Testis (tissue), 3 donors: Measurements from ENCODE around the gene DEF6. TPM values are rescaled to one million over a fixed set of nuclear protein-coding genes. Genes with fewer than 3 reads are reported as not detected.

Experiments used
- DNase-seq: peaks from one replicate; pipeline ENCODE4 v3.0.0-alpha.2; 2019
- H3K27ac ChIP-seq, 2 donors: fragments of 200-600 bp; sonication (generic); one replicate each; pipeline ENCODE4 v1.5.1; 2019
- H3K27me3 ChIP-seq: fragments of 200-600 bp; sonication (generic); one replicate; pipeline ENCODE4 v1.5.1; 2019
- H3K36me3 ChIP-seq: fragments of 200-600 bp; sonication (generic); one replicate; pipeline ENCODE4 v1.5.1; 2017; ENCODE audit warnings: low read depth; ENCODE audit errors: missing control alignments
- H3K4me1 ChIP-seq: fragments of 200-600 bp; sonication (generic); one replicate; pipeline ENCODE4 v1.5.1; 2019
- H3K4me3 ChIP-seq, 2 donors: fragments of 200-600 bp; sonication (generic); one replicate each; pipeline ENCODE4 v1.5.1; 2017 to 2019
- H3K9me3 ChIP-seq: fragments of 200-600 bp; sonication (generic); one replicate; pipeline ENCODE4 v1.5.1; 2017
- CTCF ChIP-seq, 3 experiments: fragments of 450-650 bp in 2 of 3; fragments of 200-600 bp in 1 of 3; sonication (generic) in 1 of 3; IDR thresholded peaks; one replicate each; pipeline ENCODE4 v1.5.1; 2016 to 2019; ENCODE audit warnings: antibody characterized with exemption in 3 of 3, mild to moderate bottlenecking in 2 of 3, moderate library complexity in 1 of 3
- POLR2A ChIP-seq: fragments of 450-650 bp; IDR thresholded peaks from one replicate; pipeline ENCODE4 v1.6.1; 2017; ENCODE audit warnings: antibody characterized with exemption, mild to moderate bottlenecking, moderate library complexity
- WGBS, 2 donors: methylation state at CpG; one replicate each; pipeline ENCODE4 v1.1.5; 2018; 5-methylcytosine and 5-hydroxymethylcytosine counted together
- intact Hi-C: fragments of 100-400 bp; cut with DNase I; formaldehyde crosslinking; loops from one replicate; pipeline ENCODE4 v1.15.1; 2023; ENCODE audit warnings: low total_unique reads
- polyA plus RNA-seq: library from polyadenylated mRNA; stranded (reverse); fragments of 350-450 nt; fragmentation: Illumina TruSeq; extraction: RNeasy Lipid Tissue Mini Kit (QIAGEN cat#74804); gene quantifications from one replicate; pipeline ENCODE4 v1.2.3, GENCODE V29; 2014; ENCODE audit warnings: low read depth, low replicate concordance; ENCODE audit not compliant: insufficient read depth
- total RNA-seq, 2 donors: library from RNA; depleted of rRNA; stranded (reverse); fragments of >200 nt; gene quantifications; one replicate each; pipeline ENCODE4 v1.2.3, GENCODE V29; 2016

Gene DEF6
- total and polyA plus RNA-seq, 3 donors from 2014 or later = 13.1 to 29.5 (median 20.9) TPM

- TF ChIP-seq POLR2A (no peak), CTCF (IDR thresholded peaks at IDR 0.05) (no peak)
- H3K4me3 ChIP-seq = no peak overlapping the region
- H3K27me3 ChIP-seq = no peaks in the 10 kb centered on the region
- no peak overlapping the region for H3K27ac ChIP-seq
- intact Hi-C loops = no loop called here
- H3K4me1 ChIP-seq = no peaks in the 10 kb centered on the region
- 88 to 100% methylated on average over 1 to 2 of the region's 2 CpGs for WGBS, 2 donors
- H3K36me3 ChIP-seq = no peaks in the 10 kb centered on the region
- no peaks in the 10 kb centered on the region for H3K9me3 ChIP-seq
- no peak for DNase-seq
Measured at GRCh38 chr6:35368038-35368887, 70.6 kb downstream of the DEF6 start.

GRCh38 chr6:35370124-35370741, 72.6 kb downstream of the DEF6 start:
- H3K4me3 ChIP-seq = no peak overlapping the region
- intact Hi-C loops = no loop called here
- H3K27me3 ChIP-seq = no peaks in the 10 kb centered on the region
- DNase-seq = peak; percentile 45
- H3K4me1 ChIP-seq = no peaks in the 10 kb centered on the region
- TF ChIP-seq CTCF (IDR thresholded peaks at IDR 0.05) (no peak), POLR2A (no peak)
- H3K27ac ChIP-seq = no peak overlapping the region
- 68 to 80% methylated on average over 8 of the region's 8 CpGs for WGBS, 2 donors
- no peaks in the 10 kb centered on the region for H3K36me3 ChIP-seq
- no peaks in the 10 kb centered on the region for H3K9me3 ChIP-seq

GRCh38 chr6:35370785-35371493, 73.3 kb downstream of the DEF6 start:
- no peak overlapping the region for H3K27ac ChIP-seq
- intact Hi-C loops = no loop called here

More at GRCh38 chr6:35370785-35371493, 73.3 kb downstream of the DEF6 start:
- 81 to 85% methylated on average over 9 of the region's 9 CpGs for WGBS, 2 donors
- Histone ChIP-seq H3K36me3 (no peaks in the 10 kb centered on the region), H3K9me3 (no peaks in the 10 kb centered on the region), H3K4me3 (no peak overlapping the region), H3K27me3 (no peaks in the 10 kb centered on the region), H3K4me1 (no peaks in the 10 kb centered on the region)
- no peak for DNase-seq
- TF ChIP-seq POLR2A = no peak
- TF ChIP-seq CTCF (IDR thresholded peaks at IDR 0.05) = no peak

Other genes with a start within 250 kb of the DEF6 start
- 100 to 1,000 TPM; 193 to 639 TPM for gene TCP11, start 156.5 kb upstream of the DEF6 start, total RNA-seq
- 1,044 TPM for gene TCP11, start 156.5 kb upstream of the DEF6 start, polyA plus RNA-seq
- gene SCUBE3, start 83.9 kb upstream of the DEF6 start, total RNA-seq = 1 to 10 TPM; 1.7 to 2.0 TPM
- gene SCUBE3, start 83.9 kb upstream of the DEF6 start, polyA plus RNA-seq = 2.2 TPM
- 10 to 100 TPM; 81.3 to 97.3 TPM for gene ZNF76, start 38.1 kb upstream of the DEF6 start, total RNA-seq
- gene ZNF76, start 38.1 kb upstream of the DEF6 start, polyA plus RNA-seq = 76.9 TPM
- gene PPARD, start 44.7 kb downstream of the DEF6 start, total RNA-seq = 10 to 100 TPM; 21.0 to 23.0 TPM
- 21.5 TPM for gene PPARD, start 44.7 kb downstream of the DEF6 start, polyA plus RNA-seq
- 10 to 100 TPM; 14.1 to 15.0 TPM for gene FANCE, start 154.5 kb downstream of the DEF6 start, total RNA-seq
- 18.0 TPM for gene FANCE, start 154.5 kb downstream of the DEF6 start, polyA plus RNA-seq
- 100 to 1,000 TPM; 305 to 538 TPM for gene RPL10A, start 170.6 kb downstream of the DEF6 start, total RNA-seq
- 768 TPM for gene RPL10A, start 170.6 kb downstream of the DEF6 start, polyA plus RNA-seq
- 10 to 100 TPM; 10.6 to 17.8 TPM for gene TEAD3, start 199.3 kb downstream of the DEF6 start, total RNA-seq
- gene TEAD3, start 199.3 kb downstream of the DEF6 start, polyA plus RNA-seq = 16.2 TPM
- gene TULP1, start 215.1 kb downstream of the DEF6 start, total RNA-seq = 1 to 10 TPM in 1 of 2 donors, under 1 TPM in 1; 0.87 to 2.4 TPM
- 0.53 TPM for gene TULP1, start 215.1 kb downstream of the DEF6 start, polyA plus RNA-seq